ENCODE data around the gene CUL4B. TPM values are rescaled to one million over a fixed set of nuclear protein-coding genes. Genes with fewer than 3 reads are reported as not detected.
"Not testable (repeated sequence)": the region's sequence is repeated elsewhere in the genome, so short reads cannot be mapped to it uniquely, and the experiment has no call there.

Gene CUL4B
- total and polyA plus RNA-seq, 11 donors = 7.5 to 28.5 (median 19.1) TPM

DNA sequence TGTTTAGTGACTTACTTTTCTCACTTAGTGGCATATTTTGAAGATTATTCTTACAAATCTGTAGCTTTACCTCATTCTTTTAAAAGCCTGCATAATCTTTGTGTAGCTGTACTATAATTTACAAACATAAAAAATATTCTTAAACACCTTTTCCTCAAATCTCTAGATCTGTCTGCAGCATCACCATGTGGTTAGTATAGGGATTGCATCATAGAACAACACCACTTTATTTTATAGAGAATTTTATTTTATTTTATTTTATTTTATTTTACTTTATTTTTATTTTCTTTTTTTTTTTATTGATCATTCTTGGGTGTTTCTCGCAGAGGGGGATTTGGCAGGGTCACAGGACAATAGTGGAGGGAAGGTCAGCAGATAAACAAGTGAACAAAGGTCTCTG is 85.3 kb downstream of the CUL4B start:
- H3K4me3 ChIP-seq, H3K9me3 ChIP-seq, H3K4me1 ChIP-seq, DNase-seq, ATAC-seq, H3K36me3 ChIP-seq, H3K27ac ChIP-seq: not testable (repeated sequence)
- peaks cover 0 to 10% (median 0%) of the 10 kb centered on the region in 9 donors for H3K27me3 ChIP-seq
- intact Hi-C loops (cut with DNase I) = loop anchor here in 3 of 10 donors (10.0 kb wide), 3 partner anchors 111 to 231 kb away; partner anchors contain the start of genes ATP1B4 (in 1 of the 3) and TMEM255A (in 1 of the 3)
- WGBS, 4 donors = 0 to 41% (median 12%) methylated on average over 1 of the region's 1 CpG
- TF ChIP-seq, protein P1, sequence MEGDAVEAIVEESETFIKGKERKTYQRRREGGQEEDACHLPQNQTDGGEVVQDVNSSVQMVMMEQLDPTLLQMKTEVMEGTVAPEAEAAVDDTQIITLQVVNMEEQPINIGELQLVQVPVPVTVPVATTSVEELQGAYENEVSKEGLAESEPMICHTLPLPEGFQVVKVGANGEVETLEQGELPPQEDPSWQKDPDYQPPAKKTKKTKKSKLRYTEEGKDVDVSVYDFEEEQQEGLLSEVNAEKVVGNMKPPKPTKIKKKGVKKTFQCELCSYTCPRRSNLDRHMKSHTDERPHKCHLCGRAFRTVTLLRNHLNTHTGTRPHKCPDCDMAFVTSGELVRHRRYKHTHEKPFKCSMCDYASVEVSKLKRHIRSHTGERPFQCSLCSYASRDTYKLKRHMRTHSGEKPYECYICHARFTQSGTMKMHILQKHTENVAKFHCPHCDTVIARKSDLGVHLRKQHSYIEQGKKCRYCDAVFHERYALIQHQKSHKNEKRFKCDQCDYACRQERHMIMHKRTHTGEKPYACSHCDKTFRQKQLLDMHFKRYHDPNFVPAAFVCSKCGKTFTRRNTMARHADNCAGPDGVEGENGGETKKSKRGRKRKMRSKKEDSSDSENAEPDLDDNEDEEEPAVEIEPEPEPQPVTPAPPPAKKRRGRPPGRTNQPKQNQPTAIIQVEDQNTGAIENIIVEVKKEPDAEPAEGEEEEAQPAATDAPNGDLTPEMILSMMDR (IDR thresholded peaks at IDR 0.05) = peak; percentile 40 to 64 (median 58)

Other genes starting within 250 kb of the CUL4B start
- 1 to 10 TPM in 1 of 9 donors, under 1 TPM in 8; 0.07 to 2.4 (median 0.37) TPM for gene TMEM255A, start 249.5 kb downstream of the CUL4B start, total RNA-seq
- gene TMEM255A, start 249.5 kb downstream of the CUL4B start, polyA plus RNA-seq = under 1 TPM; 0.04 to 0.15 TPM
- gene ATP1B4, start 198.9 kb downstream of the CUL4B start, total RNA-seq = 1 to 10 TPM in 2 of 9 donors, under 1 TPM in 5, not detected in 2; 0.09 to 6.5 (median 0.13) TPM
- gene ATP1B4, start 198.9 kb downstream of the CUL4B start, polyA plus RNA-seq = under 1 TPM in 1 of 2 donors, not detected in 1; 0.15 TPM
- 100 to 1,000 TPM in 1 of 9 donors, 10 to 100 TPM in 8; 58.7 to 111 (median 68.2) TPM for gene LAMP2, start 91.7 kb downstream of the CUL4B start, total RNA-seq
- gene LAMP2, start 91.7 kb downstream of the CUL4B start, polyA plus RNA-seq = 10 to 100 TPM; 15.5 to 54.8 TPM
- gene MCTS1, start 43.1 kb upstream of the CUL4B start, total RNA-seq = 10 to 100 TPM; 17.6 to 47.3 (median 34.1) TPM
- 10 to 100 TPM; 41.1 to 43.8 TPM for gene MCTS1, start 43.1 kb upstream of the CUL4B start, polyA plus RNA-seq
- 10 to 100 TPM; 14.7 to 25.5 (median 18.5) TPM for gene C1GALT1C1, start 69.1 kb upstream of the CUL4B start, total RNA-seq
- 10 to 100 TPM; 12.9 to 29.3 TPM for gene C1GALT1C1, start 69.1 kb upstream of the CUL4B start, polyA plus RNA-seq